PFSK-1 (cell line): Measurements from ENCODE around the gene ZKSCAN8.

Experiments used
- POLR2AphosphoS5 ChIP-seq: IDR thresholded peaks from 2 replicates; pipeline ENCODE4 v1.6.1; 2012; ENCODE audit warnings: low read depth, mild to moderate bottlenecking, control low read depth, low read length, moderate library complexity
- TAF1 ChIP-seq: IDR thresholded peaks from 2 replicates; pipeline ENCODE4 v1.6.1; 2012; ENCODE audit warnings: low read length, control low read depth, borderline replicate concordance; ENCODE audit not compliant: insufficient read depth

- TF ChIP-seq POLR2AphosphoS5 (no peak), TAF1 (no peak)
These were observed 1.7 kb upstream of the ZKSCAN8 start for GRCh38 chr6:28139860-28140543.
